Neural progenitor cell (in vitro differentiated cells): ENCODE data around the gene PALM2AKAP2. TPM values are rescaled to one million over a fixed set of nuclear protein-coding genes. Genes with fewer than 3 reads are reported as not detected.

Experiments used
- DNase-seq: peaks from one replicate; pipeline ENCODE4 v3.0.0-alpha.2; 2016; ENCODE audit warnings: low spot score
- H2AFZ ChIP-seq: fragments of 200-600 bp; sonication (generic); replicated peaks from 2 replicates; pipeline ENCODE4 v1.6.1; 2016; ENCODE audit warnings: antibody characterized with exemption
- H3F3A ChIP-seq: fragments of 200-600 bp; sonication (generic); 2 replicates; pipeline ENCODE4 v1.6.1; 2016; ENCODE audit warnings: antibody characterized with exemption, low read depth
- H3K27ac ChIP-seq: fragments of 200-600 bp; sonication (generic); 2 replicates; pipeline ENCODE4 v1.5.1; 2016; ENCODE audit warnings: mild to moderate bottlenecking
- H3K27me3 ChIP-seq: fragments of 200-600 bp; sonication (generic); 2 replicates; pipeline ENCODE4 v1.6.1; 2016; ENCODE audit warnings: mild to moderate bottlenecking, moderate library complexity
- H3K36me3 ChIP-seq: fragments of 200-600 bp; sonication (generic); 2 replicates; pipeline ENCODE4 v1.5.1; 2016
- H3K4me1 ChIP-seq: fragments of 200-600 bp; sonication (generic); 2 replicates; pipeline ENCODE4 v1.6.1; 2016; ENCODE audit warnings: mixed run types
- H3K4me2 ChIP-seq: fragments of 200-600 bp; sonication (generic); 2 replicates; pipeline ENCODE4 v1.6.1; 2016
- H3K4me3 ChIP-seq: fragments of 200-600 bp; sonication (generic); 2 replicates; pipeline ENCODE4 v1.5.1; 2016
- H3K79me2 ChIP-seq: fragments of 200-600 bp; sonication (generic); 2 replicates; pipeline ENCODE4 v1.6.1; 2016; ENCODE audit warnings: low read depth
- H3K9ac ChIP-seq: fragments of 200-600 bp; sonication (generic); 2 replicates; pipeline ENCODE4 v1.6.1; 2016
- H3K9me3 ChIP-seq: fragments of 200-600 bp; sonication (generic); 2 replicates; pipeline ENCODE4 v1.5.1; 2016; ENCODE audit warnings: low read depth
- H4K20me1 ChIP-seq: fragments of 200-600 bp; sonication (generic); 2 replicates; pipeline ENCODE4 v1.6.1; 2016; ENCODE audit warnings: low read depth
- H3K27ac Mint-ChIP-seq: 3 replicates; pipeline ENCODE4 v1.8.0; 2021; ENCODE audit warnings: mixed read lengths
- H3K27me3 Mint-ChIP-seq: 2 replicates; pipeline ENCODE4 v1.8.0; 2022; ENCODE audit warnings: low read depth, mild to moderate bottlenecking, inconsistent platforms, moderate library complexity, mixed read lengths; ENCODE audit not compliant: insufficient read depth
- H3K36me3 Mint-ChIP-seq: 3 replicates; pipeline ENCODE4 v1.8.0; 2021; ENCODE audit warnings: mixed read lengths
- H3K4me1 Mint-ChIP-seq: 3 replicates; pipeline ENCODE4 v1.8.0; 2021; ENCODE audit warnings: mixed read lengths
- H3K4me3 Mint-ChIP-seq: 3 replicates; pipeline ENCODE4 v1.8.0; 2021; ENCODE audit warnings: mild to moderate bottlenecking, moderate library complexity, mixed read lengths
- H3K9me3 Mint-ChIP-seq: 3 replicates; pipeline ENCODE4 v1.8.0; 2020; ENCODE audit warnings: mixed read lengths
- CTCF ChIP-seq: fragments of 200-600 bp; sonication (generic); IDR thresholded peaks from 2 replicates; pipeline ENCODE4 v1.5.1; 2017; ENCODE audit warnings: antibody characterized with exemption, mild to moderate bottlenecking
- EZH2 ChIP-seq: fragments of 200-600 bp; sonication (generic); IDR thresholded peaks from 2 replicates; pipeline ENCODE4 v1.6.1; 2017; ENCODE audit warnings: antibody characterized with exemption, mild to moderate bottlenecking, moderate library complexity
- EZH2phosphoT487 ChIP-seq: fragments of 200-600 bp; sonication (generic); IDR thresholded peaks from 2 replicates; pipeline ENCODE4 v1.6.1; 2017; ENCODE audit warnings: antibody characterized with exemption
- total RNA-seq: library from RNA; depleted of rRNA; stranded (reverse); fragments of >200 nt; gene quantifications from 2 replicates; pipeline ENCODE4 v1.2.3, GENCODE V29; 2015; ENCODE audit warnings: low replicate concordance

The PALM2AKAP2 gene
- total RNA-seq, 1 donor from 2014 or later: 3.9 TPM

- H3F3A ChIP-seq: no peaks in the 10 kb centered on the region
- TF ChIP-seq EZH2: no peak
- no peak for TF ChIP-seq EZH2phosphoT487
- no peak for TF ChIP-seq CTCF
- H3K9me3 ChIP-seq: no peaks in the 10 kb centered on the region
- Mint-ChIP-seq H3K36me3 (no peaks in the 10 kb centered on the region), H3K4me1 (peaks cover 5% of the 10 kb centered on the region), H3K9me3 (no peaks in the 10 kb centered on the region), H3K27ac (no peak overlapping the region), H3K27me3 (no peaks in the 10 kb centered on the region), H3K4me3 (no peak overlapping the region)
- no peaks in the 10 kb centered on the region for H3K79me2 ChIP-seq
- H4K20me1 ChIP-seq: no peaks in the 10 kb centered on the region
- H3K4me2 ChIP-seq: peak overlapping the region; percentile 36
- H3K4me3 ChIP-seq: no peak overlapping the region
- no peak overlapping the region for H3K9ac ChIP-seq
- H3K4me1 ChIP-seq: peaks cover 12% of the 10 kb centered on the region
- H3K27me3 ChIP-seq: peaks cover 11% of the 10 kb centered on the region
- no peak overlapping the region for H3K27ac ChIP-seq
- no peaks in the 10 kb centered on the region for H3K36me3 ChIP-seq
- DNase-seq: peak; percentile 53
- peak overlapping the region; percentile 70 for H2AFZ ChIP-seq
Measured at GRCh38 chr9:109751253-109751652, 28.7 kb upstream of the PALM2AKAP2 start.

GRCh38 chr9:109753308-109753707 is 26.7 kb upstream of the PALM2AKAP2 start:
- H3K27me3 Mint-ChIP-seq: no peaks in the 10 kb centered on the region
- no peak overlapping the region for H3K27ac Mint-ChIP-seq
- no peaks in the 10 kb centered on the region for H3K79me2 ChIP-seq
- H3K4me3 Mint-ChIP-seq: no peak overlapping the region
- no peak for DNase-seq
- no peaks in the 10 kb centered on the region for H3K36me3 Mint-ChIP-seq
- H3K27ac ChIP-seq: no peak overlapping the region
- H3K4me1 ChIP-seq: peaks cover 12% of the 10 kb centered on the region
- H4K20me1 ChIP-seq: no peaks in the 10 kb centered on the region
- no peaks in the 10 kb centered on the region for H3K36me3 ChIP-seq
- no peak for TF ChIP-seq CTCF
- TF ChIP-seq EZH2phosphoT487: no peak
- TF ChIP-seq EZH2: no peak
- no peaks in the 10 kb centered on the region for H3K9me3 Mint-ChIP-seq
- peaks cover 5% of the 10 kb centered on the region for H3K4me1 Mint-ChIP-seq
- H3K4me2 ChIP-seq: no peak overlapping the region
- no peaks in the 10 kb centered on the region for H3F3A ChIP-seq
- H3K27me3 ChIP-seq: peaks cover 11% of the 10 kb centered on the region
- H2AFZ ChIP-seq: no peak overlapping the region
- H3K4me3 ChIP-seq: no peak overlapping the region
- no peak overlapping the region for H3K9ac ChIP-seq
- H3K9me3 ChIP-seq: no peaks in the 10 kb centered on the region

- Histone ChIP-seq H3K27me3 (peaks cover 11% of the 10 kb centered on the region), H3K4me2 (no peak overlapping the region), H2AFZ (no peak overlapping the region), H3K9me3 (no peaks in the 10 kb centered on the region), H3K4me1 (peaks cover 12% of the 10 kb centered on the region), H3F3A (no peaks in the 10 kb centered on the region), H3K9ac (no peak overlapping the region), H3K27ac (no peak overlapping the region), H3K36me3 (no peaks in the 10 kb centered on the region), H3K79me2 (no peaks in the 10 kb centered on the region), H4K20me1 (no peaks in the 10 kb centered on the region), H3K4me3 (no peak overlapping the region)
- H3K4me3 Mint-ChIP-seq: no peak overlapping the region
- TF ChIP-seq EZH2 (no peak), EZH2phosphoT487 (no peak), CTCF (no peak)
- H3K36me3 Mint-ChIP-seq: no peaks in the 10 kb centered on the region
- no peaks in the 10 kb centered on the region for H3K9me3 Mint-ChIP-seq
- H3K27me3 Mint-ChIP-seq: no peaks in the 10 kb centered on the region
- H3K4me1 Mint-ChIP-seq: peaks cover 5% of the 10 kb centered on the region
- DNase-seq: no peak
- no peak overlapping the region for H3K27ac Mint-ChIP-seq
Measured at GRCh38 chr9:109755040-109755439, 25.0 kb upstream of the PALM2AKAP2 start.
